IPS DF 4.7 (cell line): ENCODE data around the gene PTPRT.

Source experiments
- DNase-seq: peaks from one replicate; pipeline ENCODE4 v3.0.0-alpha.2; 2013; ENCODE audit warnings: low spot score; ENCODE audit errors: extremely low read depth

PTPRT gene

DNA sequence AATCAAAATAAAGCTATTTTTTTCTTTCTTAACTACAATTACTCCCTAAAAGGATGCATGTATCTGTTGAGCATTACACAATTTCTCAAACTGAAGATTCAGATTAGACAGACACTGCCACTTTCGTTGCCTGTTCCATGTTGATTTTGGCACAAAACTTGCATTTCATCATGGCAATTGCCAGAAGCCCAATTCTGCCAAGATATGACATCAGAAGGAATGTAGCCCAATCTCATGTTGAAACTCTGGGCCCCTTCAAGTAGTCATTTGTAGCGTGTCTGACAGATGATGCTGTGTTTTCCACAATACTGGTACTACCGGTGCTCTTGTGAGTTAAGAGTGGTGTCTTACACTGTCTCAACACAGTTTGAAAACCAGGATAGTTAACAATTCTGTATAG, 705.4 kb downstream of the PTPRT start:
- DNase-seq, result no peak

DNA sequence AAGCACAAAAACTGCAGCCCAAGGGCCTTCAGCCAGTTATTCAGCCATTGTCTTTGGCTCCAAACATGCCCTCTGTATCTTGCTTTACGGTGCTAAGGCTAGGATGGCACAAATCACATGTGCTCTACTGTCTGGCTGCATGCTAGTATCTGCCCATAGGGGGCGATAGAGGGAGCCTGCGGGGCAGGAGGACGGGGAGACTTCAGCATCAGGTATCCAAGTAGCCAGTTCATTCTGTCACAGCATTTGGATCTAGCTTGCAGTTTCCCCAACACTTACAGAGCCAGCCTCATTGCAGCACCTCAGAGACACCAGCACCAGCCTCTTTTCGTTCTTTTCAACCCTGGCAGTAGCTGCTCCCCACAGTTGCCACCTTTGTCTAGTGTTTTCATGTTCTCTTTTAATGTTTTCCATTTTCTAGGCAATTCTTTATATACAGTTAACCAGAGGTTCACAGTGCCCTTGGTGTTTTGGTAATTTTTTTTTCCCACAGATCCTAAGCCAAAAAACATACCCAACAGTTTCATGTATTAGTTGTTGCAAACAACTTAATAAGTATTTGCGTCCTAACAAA, 705.9 kb downstream of the PTPRT start:
- no peak for DNase-seq

DNA sequence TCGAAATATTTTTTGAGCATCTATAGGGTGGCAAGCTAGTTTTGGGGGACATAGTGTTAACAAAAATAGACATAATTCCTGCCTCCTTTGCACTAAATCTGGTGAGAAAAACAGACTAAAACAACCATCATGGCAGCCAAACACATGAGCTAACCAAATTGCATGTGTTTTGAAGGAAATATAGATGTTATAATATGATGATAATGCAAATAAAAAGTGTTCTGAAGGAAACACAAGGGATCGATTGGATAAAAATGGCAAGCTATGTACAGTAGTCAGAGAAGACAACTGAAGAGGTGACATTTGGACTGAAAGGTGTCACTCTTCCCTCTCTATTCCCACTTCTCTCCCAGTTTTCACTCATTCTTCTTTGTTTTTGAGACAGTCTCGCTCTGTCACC, 706.9 kb downstream of the PTPRT start:
- DNase-seq, result no peak

DNA sequence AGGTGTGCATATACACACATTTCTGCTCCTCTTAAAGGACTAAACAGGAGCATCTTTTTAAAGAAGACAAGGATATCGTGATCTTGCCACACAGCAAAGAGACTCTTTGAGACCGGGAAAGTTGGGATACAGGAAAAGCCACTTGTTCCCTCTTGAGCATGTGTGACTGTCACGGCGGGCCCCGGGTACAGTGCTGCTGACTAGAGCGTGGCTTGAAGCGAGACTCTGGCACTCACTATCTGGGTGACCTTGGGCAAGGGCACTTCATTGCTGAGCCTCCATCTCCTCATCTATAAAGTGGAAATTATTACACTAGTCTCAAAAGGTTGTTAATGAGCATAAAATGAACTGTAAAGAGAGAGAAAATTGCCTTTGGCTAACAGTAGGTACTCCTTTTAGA, 713.9 kb downstream of the PTPRT start:
- DNase-seq, result no peak

DNA sequence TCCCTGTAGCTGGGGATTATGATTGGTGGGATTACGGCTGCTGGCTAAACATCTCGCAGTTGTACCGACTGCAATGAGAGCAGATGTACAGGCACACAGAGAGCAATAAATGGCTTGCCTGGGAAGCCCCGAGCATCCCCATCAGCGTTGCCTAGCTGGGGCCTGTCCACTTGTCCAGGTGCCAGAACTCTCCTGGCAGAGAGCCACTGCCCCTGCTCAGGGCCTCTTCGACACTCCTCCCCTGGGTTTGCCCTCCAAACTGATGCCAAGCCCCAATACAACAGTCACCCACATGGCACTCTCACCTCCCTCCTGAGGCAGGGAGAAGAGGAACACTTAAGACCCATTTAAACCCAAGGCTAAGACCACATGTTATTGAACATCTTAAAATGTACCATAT, 715.1 kb downstream of the PTPRT start:
- no peak for DNase-seq

DNA sequence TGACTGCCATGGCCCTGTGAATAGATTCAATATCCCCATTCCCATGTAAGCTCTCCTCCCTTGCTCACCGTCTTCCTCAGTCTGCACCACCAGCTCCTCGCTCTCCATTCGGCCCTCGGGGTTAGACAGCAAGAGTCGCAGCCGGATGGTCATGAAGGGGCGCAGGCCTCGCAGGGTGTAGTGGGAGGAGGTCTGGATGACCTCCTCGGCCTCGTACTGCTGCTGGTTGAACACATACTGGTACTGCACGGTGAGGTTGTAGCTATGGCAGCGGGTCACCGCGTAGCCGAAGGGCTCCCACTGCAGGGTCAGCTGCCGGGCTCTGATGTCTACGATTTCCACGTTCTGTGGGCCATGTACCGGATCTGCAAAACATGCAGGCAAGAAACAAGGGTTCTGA, 717.5 kb downstream of the PTPRT start:
- no peak for DNase-seq

DNA sequence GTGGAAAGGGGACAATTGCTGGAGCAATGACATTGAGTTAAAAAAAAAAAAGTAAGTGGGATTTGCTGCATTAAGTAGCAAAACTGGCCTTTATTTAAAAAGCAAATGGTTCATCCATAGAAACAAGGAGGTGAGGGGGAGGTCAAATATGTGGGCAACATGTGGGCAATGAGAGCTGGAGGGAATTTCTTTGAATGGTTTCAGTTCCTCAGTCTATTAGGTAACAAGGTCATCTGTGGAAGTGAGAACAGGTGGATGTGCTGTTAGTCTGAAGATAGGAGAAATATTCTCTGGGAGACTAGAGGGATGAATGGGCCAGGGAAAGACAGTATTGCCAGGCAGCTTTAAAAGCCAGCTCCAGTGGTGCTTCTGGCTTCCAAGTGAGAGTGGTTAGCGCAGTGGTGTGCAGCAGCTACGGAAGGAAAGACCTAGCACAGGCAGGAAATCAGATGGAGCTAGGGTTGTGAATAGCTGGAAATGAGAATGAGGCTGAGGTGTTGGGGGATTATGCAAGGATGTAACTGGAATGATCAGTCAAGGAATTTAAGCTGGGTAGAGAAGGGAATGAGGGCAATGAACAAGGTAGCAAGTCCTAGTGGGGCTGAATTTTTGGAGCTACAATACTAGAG, 727.6 kb downstream of the PTPRT start:
- no peak for DNase-seq

DNA sequence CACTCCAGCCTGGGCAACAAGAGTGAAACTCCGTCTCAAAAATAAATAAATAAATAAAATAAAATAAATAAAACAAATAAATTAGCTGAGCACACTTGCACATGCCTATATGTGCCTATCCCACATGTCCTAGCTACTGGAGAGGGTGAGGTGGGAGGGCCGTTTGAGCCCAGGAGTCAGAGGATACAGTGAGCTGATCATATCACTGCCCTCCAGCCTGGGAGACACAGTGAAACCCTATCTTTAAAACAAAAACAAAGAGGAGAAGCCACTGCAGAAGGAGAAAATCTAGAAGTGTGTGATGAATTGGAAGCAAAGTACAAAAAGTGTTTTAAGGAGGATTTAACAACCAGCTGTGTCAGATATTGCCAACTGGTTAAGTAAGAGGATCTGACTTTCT, 728.4 kb downstream of the PTPRT start:
- DNase-seq, result no peak

DNA sequence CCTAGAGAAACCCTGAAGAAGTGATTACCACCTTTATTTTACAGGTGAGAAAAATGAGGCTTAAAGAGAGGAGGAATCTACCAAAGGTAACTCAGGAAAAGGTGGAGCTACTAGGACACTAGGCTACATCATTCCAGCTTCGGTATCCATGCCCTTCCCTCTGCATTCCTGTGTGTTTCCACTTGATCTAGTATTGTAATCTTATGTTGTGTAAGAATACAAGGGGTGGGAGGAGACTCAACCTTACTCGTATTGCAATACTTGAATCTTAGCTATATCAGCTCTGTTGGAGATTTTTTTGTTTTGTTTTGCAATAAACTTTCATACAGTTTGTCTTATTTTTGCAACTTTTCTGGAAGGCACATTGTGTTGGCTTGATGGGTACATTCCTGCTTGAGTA, 742.4 kb downstream of the PTPRT start:
- no peak for DNase-seq

DNA sequence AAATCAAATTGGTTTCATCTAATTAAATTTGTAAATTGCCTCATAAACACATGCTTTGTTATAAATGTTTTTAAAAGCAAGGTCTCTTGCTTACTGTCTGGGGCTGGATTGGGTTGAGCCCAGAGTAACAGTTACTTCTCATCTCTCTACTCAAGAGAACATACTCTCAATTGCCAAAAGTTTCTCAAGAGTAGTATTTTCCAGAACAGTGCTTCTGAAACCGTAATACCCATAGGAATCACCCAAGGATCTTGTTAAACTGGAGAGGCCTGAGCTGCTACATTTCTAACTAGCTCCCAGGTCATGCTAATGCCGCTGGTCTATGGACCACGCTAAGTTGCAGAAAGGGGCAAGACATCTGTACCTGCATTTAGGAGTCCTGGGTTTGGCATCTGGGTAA, 744.9 kb downstream of the PTPRT start:
- no peak for DNase-seq

DNA sequence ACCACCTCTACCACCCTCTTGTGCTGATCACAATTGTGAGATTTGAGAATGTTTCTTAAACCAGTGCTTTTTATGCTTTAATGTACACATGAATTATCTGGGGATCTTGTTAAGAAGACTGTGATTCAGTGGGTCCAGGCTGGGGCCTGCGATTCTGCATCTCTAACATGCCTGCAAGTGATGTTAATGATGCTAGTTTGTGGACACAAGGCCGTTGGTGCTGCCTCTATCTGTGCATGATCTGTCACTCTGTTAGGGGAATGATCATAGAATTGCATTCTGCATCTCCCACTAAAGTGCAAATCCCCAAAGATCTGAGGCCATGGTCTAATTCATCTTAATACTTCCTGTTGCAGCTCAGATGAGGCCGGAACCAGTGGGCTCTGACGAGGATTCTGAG, 746.5 kb downstream of the PTPRT start:
- no peak for DNase-seq

DNA sequence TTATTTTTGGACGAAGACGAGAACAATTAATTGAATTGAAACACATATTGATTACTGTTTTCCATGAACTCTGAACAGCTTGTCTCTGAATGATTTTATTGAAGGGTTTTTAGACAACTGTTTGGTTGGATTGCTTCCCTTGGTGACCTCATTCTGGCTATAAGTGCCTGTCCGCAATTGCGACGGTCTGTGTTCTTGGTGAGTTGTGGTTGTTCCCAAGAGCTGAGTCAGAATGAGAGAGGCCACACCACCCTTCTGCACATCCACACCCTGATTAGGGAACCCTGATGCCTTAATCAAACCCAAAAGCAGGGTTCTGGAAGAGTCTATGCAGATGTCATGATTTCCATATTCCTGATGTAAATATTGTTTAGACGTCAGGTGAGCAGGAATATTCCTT, 747.0 kb downstream of the PTPRT start:
- DNase-seq, result no peak

DNA sequence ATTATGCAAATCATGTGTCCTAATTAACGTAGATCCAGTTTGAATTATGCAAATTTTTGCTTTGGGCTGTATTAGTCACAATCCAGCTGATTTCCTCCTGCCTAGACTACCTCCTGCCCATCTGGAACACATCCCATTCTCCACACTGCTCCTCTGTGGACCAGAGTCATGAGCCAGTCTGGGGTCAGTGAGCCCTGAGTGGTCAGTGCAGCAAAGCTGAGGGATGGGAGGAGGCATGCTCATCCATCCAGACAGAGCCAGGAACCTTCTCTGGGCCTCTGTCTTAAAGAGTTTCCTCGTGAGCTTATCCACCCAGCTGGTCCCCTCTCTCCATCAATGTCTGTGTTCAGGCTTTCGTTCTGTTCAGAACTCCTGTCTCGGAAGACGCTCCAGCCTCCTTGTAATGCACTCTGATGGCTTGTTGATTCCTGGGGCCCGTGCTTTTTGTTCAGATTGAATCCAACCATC, 747.8 kb downstream of the PTPRT start:
- no peak for DNase-seq

DNA sequence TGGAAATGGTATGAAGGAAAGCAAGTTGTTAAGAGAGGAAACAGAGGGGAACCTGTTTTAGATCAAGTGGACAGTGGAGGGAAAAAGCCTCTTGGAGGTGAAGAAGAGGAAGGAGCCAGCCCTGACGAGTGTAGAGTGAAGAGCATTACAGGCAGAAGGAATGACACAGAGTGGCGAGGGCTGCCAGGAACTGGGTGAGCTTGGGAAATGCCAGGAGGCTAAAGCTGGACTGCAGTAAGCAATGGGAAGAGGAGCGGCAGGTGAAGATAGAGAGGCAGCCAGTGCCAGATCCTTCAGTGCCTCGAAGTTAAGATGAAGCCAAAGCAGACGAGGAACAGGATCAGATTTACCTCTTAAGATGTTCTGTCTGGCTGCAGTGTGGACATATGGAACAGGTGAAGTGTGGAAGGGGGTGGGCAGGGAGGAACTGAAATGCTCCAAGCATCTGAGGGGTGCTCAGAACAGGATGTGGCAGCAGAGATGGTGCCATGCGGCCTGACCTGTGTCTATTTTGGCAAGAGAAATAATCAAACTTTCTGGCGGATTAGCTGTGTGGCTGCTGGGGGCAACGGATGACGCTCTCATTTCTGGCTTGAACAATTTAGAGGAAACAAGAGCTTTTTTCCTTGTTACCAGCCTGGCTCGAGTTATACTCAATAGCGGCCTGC, 748.4 kb downstream of the PTPRT start:
- DNase-seq, result no peak

DNA sequence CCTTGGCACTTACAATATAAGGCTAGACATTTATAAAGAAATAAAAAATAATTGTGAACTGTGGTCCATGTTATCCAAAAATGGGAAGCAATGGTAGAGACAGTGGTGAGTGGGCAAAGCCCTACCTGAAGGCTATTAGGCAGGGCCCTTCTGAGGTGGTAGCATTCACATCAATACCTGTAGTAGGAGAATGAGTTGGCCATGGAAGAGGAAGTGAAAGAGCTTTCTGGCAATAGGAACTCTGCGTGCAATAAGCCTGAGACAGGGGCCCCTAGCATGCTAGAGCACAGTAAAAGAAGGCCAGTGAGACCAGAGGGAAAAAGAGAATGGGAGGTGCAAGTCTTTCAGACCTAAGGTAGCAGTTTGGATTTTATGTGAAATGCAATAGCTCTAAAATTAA, 754.5 kb downstream of the PTPRT start:
- no peak for DNase-seq

DNA sequence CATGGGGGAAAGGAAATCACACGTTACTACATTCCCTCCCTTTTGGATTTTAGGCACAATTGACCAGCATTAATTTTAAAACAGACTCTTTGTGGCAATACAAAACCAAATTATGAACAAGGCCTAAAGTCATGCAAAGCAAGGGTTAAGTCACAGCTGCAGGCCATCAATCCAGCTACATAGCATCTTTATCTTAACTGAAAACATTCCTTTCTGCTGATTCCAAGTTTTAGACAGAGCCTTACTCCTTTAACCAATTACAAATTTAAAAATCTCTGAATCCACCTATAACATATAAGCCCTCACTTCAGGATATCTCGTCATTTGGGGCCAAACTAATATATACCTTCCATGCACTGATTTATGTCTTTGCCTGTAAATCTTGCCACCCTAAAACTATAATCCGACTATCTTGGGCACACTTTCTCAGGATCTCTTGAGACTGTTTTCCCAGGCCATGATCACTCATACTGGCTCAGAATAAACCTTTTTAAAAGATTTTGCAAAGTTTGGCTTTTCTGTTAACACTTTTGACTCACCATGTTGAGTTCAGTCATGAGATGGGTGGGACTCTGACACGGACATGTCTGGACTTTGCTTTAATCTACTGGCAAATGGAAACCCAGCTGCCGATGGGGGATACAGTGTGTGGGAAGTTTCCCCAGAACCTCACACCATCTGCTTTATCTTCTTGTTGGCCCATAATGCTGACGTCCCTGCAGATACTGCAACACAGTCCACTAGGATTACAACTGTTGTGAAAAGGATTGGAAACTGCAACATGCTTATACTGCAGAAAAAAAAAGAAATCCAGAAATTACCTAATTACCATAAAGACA, 757.0 kb downstream of the PTPRT start:
- DNase-seq, result no peak

DNA sequence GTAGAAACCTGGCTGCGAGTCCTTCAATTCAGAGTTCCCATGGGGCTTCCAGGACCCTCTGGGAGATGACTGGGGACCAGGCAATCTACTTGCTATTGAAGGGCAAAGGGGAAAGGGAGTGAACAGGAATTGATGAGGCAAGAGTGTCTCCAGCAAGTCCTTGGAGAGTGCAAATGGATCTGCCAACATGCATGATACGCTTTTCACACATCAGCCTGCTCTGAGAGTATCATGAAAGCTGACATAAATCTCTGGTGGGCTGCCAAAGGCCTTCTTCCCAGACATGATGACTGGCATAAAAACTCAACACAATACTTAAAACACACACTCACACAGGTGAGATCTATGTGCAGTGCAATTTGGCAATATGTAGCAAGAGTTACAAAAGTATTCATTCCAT, 759.1 kb downstream of the PTPRT start:
- no peak for DNase-seq

DNA sequence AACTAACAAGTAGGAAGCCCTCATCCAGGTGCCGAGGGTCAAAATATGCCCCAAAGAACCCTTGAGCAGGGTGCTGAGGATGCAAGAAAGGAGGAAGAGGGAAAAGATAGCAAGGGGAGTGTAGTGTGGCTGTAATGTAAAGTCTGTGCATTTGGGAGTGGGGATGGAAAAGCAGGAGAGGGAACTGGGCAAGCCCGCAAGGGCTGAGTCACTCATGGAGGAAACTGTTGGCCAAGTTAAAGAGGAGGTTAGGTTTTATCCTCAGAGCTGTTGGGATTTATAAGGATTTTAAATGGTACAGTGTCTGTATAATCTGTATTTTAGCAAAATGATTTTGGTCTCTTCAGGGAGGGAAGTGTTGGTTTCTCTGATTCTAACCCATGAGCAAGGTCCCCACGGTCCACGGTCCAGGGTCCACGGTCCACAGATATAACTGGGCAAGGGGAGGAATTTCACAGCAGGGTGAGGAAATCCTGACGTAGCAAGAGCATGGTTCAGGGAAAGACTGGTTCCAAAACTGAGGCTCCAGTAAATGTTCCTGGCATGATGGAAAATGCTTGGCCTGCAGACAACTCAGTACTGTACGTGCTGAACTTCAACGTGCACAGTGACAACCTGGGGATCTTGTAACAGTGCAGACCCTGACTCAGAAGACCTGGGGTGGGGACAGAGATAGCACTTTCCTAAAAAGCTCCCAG, 759.8 kb downstream of the PTPRT start:
- DNase-seq, result no peak

DNA sequence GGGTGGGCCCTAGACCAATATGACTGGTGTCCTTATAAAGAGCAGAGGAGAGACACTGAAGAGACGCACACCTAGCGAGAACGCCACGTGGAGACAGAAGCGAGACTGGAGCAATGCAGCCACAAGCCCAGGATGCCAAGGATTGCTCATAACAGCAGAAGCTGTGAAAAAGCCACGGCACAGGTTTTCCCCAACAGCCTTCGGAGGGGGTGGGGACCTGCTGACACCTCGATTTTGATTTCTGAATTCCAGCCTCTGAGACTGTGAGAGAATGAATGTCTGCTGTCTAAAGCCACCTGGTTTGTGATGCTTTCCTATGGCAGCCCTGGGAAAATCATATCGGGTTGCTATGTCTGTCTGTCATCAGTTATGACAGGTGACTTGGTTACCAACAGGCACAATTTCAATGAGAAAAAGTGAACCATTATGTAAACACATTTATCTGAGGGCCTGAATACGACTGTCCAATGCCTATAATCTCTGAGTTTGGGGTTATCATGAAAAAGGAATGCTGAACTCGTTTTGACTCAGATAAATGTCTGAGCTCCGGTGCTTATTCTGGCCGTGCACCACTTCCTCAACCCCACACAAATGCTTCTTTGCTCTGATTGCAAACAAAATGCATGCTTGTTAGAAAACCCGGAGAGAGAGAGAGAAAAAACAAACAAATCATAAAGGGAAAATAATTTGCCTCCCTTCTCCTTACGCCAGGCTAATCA, 769.7 kb downstream of the PTPRT start:
- no peak for DNase-seq

DNA sequence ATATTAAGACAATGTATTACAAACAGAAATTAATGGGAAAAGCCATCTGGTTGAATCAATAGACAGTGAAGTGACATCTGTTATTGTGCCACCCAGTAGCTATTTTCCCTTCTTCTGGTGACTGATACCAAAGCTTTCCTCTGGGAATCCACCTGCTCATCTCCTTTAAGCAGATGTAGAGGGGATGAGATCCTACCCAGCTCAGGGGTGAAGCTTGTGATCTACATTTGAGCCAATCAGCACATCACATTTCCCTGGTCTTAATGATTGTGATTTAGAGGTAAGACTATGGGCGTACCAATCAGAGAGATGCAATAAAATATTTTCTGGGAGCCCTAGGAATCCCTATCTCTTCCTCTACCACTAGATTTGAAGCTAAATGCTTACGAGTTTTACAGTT, 782.9 kb downstream of the PTPRT start:
- DNase-seq, result no peak

DNA sequence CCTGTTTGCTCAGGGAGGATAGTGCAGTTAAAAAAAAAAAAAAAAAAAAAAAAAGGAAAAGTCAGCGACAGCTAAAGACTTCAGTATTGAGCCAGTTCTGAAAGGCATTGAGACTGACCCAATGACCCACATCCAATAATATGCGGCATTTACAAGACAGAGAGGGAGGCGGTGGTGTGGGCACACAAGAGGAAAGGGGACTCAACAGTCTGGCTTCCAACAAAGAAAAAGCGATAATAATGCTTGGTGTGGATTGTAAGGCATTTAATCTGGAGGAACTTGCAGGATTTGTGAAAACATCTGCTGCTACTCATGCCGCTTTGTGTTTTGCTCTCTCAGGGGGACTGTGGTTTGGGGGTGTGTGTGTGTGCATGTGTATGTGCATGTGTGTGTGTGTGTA, 787.3 kb downstream of the PTPRT start:
- DNase-seq, result no peak
